Hematopoietic multipotent progenitor cell treated with erythropoietin and hydrocortisone succinate and interleukin-3 and kit ligand, for 6 days (in vitro differentiated cells): ENCODE measurements around the gene SLC39A11.
A peak's percentile ranks its signal among the peaks of the same experiment; 100 is the strongest.
"Not testable (repeated sequence)": the region's sequence is repeated elsewhere in the genome, so short reads cannot be mapped to it uniquely, and the experiment has no call there.

Experiments
- DNase-seq: peaks from one replicate; pipeline ENCODE4 v3.0.0-alpha.2; 2015

The SLC39A11 gene

GRCh38 chr17:72999474-72999873, 93.0 kb downstream of the SLC39A11 start:
- DNase-seq, result not testable (repeated sequence)

GRCh38 chr17:72998343-72998742, 94.1 kb downstream of the SLC39A11 start:
- DNase-seq, result no peak

- peak; percentile 42 for DNase-seq
Measured at GRCh38 chr17:72997559-72997958, 94.9 kb downstream of the SLC39A11 start.

- DNase-seq, result no peak
Measured at GRCh38 chr17:72996791-72997190, 95.7 kb downstream of the SLC39A11 start.

DNA sequence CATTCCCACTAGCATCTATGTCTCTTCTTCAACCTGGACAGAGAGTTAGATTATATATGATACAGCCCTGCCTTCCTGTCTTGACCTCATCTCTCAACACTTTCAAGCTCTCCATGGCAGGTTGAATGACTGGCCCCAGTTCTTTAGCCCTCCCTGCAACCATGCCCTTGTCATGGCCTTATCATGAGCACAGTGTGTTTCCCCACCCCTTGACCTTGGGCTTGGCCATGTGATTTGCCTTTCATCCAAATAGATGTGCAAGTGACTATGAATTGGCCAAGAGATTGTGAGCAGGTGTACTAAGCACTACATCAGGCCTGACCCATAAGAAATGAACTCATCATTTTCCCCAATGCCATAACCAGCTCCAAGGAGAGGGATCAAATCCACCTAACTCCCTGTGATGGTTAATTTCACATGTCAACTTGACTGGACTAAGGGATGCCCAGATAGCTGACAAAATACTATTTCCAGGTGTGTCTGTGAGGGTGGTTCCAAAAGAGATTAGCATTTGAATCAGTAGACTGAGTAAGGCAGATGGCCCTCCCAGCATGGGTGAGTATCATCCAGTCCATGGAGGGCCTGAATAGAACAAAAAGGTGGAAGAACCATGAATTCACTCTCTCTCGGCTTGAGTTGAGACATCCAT, 97.4 kb downstream of the SLC39A11 start:
- DNase-seq, result peak; percentile 26

DNA sequence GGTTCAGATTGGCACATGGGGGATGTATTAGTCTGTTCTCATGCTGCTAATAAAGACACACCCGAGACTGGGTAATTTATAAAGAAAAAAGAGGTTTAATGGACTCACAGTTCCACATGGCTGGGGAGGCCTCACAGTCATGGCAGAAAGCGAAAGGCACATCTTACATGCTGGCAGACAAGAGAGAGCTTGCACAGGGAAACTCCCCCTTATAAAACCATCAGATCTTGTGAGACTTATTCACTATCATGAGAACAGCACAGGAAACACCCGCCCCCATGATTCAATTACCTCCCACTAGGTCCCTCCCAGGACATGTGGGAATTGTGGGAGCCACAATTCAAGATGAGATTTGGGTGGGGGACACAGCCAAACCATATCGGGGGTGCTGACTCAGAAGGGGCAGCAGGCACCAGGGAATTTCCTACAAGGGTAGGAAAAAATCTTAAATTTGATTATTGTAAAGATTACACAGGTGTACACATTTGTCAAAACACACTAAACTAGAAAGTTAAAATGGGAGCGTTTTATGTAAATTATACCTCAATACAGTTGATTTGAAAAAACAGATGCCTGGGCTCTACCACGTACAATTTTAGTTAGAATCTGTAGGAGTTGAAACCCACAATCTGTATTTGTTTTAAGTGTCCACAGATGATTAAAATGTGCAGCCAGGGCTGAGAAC, 99.6 kb downstream of the SLC39A11 start:
- DNase-seq, result peak; percentile 36

- DNase-seq, result no peak
Measured at GRCh38 chr17:72991651-72992050, 100.8 kb downstream of the SLC39A11 start.

DNA sequence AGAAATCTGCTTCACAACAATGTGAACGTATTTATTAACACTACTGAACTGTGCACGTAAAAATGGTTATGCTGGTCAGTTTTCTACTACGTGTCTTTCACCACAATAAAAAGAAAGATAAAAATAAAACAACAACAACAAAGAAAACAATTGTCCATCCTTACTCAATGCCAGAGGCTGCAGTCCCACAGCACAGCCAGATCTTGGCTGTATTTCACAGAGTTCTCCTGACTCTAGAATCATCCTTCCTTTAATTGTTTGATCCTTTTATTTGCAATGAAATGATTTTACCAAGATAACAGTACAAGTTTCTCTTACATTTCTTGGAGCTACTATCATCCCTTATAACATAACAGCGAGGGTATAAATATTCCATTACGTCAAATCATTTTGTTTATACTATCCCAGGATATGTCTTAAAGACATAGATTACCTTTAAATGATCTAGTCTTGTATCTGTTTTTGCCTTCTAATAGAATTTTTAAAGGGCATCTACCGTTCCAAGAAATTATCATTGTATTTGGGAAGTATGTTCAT, 103.3 kb downstream of the SLC39A11 start:
- DNase-seq, result no peak

- DNase-seq, result no peak
Measured at GRCh38 chr17:72988451-72988850, 104.0 kb downstream of the SLC39A11 start.

DNA sequence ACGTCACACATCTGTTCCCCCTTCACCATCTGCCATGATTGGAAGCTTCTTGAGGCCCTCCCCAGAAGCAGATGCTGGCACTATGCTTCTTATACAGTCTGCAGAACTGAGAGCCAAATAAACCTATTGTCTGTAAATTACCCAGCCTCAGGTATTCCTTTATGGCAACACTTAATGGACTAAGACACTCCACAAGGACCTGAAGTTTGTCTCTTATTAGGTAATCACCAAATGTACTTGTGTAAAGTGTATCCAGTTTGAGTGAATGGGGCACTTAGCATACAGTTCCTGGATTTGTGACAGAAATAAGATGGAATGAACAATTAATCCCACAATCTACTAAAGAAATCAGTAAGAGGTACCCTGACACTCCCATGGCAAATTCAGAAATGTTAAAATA, 105.3 kb downstream of the SLC39A11 start:
- no peak for DNase-seq

GRCh38 chr17:72985882-72986720, 106.4 kb downstream of the SLC39A11 start:
- peak; percentile 96 for DNase-seq

DNA sequence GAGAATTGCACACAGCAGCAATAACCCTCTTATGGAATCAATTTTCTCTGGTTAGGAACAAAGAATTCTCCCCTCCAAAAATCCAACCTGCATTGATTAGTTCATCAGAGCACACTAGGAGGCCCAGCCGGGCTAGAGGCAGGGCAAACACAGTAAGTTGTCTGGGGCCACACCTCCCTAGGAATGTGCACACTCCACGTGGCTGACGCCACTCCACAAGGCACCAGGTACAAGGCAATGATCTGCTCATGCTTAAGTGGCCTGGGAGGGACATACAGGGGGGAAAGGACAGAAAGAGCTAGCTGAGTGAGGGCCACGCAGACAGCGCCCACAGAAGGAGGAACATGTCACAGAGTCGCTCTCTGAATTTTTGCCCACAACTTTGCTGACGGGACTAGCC, 107.6 kb downstream of the SLC39A11 start:
- DNase-seq, result no peak

GRCh38 chr17:72984145-72984925, 108.2 kb downstream of the SLC39A11 start:
- DNase-seq, result no peak

DNA sequence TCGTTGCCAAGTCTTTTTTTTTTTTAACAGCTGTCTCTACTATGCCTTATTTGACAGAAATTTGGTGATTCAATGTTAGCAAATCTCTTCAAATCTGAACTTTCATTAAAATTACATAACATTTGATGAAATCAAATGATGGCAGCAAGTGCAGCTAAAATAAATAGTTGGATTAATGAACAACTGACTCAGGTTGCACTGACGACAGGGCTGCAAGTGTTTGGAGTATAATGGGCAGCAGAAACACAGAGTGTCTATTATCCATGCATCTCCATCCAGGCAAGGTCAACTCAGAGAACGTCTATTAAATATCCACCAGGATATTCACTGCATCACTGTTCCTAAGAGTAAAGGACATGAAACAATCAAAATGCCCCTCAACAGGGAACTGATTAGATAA, 109.8 kb downstream of the SLC39A11 start:
- no peak for DNase-seq

DNA sequence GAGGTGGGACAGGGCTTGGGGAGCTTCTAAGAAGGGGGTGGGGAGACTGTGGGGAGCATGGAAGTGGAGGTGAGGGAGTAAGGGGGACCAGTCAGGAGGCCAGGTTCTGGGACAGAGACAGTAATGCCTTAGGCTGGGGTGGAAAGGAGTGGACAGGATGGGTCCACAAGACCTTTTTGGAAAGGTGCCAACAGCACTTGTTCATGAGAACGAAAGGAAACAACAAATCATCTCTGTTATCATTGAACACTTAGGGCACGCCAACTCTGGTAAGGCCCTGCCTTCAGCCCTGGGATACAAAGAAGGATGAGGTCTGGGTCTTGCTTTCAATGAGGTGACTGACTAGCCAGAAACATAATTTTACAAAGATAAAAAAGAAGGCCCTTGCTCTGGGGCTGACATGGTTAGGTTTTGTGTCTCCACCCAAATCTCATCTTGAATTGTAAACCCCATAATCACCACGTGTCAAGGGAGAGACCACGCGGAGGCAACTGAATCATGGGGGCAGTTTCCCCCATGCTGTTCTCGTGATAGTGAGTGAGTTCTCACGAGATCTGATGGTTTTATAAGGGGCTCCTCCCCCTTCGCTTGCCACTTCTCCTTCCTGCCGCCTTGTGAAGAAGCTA, 113.8 kb downstream of the SLC39A11 start:
- DNase-seq, result peak; percentile 82

DNA sequence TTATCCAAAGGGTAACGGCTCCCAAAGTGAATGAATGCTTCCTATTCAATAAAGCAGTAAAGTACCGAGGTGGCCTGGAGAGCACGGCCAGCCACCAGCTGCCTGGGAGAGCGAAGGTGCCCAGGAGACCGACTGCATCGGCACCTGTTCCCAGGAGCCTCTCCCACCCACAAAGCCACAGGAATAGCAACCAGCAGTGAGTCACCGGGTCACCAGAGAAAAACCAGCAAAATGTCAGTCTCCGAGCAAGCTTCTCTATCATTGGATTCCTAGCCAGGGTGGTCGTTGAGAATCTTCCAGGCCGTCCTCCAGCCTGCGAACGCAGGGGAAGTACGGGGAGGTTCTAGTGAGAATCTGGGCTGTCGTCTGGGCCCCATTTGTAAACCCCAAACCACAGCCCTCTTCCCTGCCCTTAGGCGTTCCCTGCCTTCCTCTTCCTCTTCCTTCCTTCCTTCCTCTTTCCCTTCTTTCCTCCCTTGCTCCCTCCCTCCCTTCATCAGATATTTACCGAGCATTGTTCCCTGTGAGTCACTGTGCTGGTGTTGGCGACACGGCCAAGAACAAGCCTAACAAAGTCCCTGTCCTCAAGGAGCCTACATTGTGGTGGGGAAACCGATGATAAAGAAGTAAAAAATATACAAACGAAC, 114.6 kb downstream of the SLC39A11 start:
- DNase-seq, result no peak

GRCh38 chr17:72976971-72977770, 115.3 kb downstream of the SLC39A11 start:
- peak; percentile 31 for DNase-seq

DNA sequence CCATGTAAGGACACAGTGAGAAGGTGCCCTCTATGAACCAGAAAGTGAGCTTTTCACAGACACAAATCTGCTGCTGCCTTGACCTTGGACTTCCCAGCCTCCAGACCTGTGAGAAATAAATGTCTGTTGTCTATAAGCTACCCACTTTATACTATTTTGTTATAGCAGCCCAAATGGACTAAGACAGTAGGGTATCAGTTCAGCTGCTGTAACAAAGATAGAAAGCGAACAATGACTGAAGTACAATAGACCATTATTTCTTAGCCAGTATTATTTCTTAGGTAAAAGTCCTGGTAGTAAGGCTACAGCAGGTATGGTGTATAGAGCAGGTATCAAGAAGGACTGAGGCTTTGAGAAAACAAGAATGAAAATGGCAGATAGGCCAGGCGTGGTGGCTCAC, 117.0 kb downstream of the SLC39A11 start:
- DNase-seq, result no peak

- DNase-seq, result no peak
Measured at GRCh38 chr17:72974605-72975232, 117.8 kb downstream of the SLC39A11 start.

DNA sequence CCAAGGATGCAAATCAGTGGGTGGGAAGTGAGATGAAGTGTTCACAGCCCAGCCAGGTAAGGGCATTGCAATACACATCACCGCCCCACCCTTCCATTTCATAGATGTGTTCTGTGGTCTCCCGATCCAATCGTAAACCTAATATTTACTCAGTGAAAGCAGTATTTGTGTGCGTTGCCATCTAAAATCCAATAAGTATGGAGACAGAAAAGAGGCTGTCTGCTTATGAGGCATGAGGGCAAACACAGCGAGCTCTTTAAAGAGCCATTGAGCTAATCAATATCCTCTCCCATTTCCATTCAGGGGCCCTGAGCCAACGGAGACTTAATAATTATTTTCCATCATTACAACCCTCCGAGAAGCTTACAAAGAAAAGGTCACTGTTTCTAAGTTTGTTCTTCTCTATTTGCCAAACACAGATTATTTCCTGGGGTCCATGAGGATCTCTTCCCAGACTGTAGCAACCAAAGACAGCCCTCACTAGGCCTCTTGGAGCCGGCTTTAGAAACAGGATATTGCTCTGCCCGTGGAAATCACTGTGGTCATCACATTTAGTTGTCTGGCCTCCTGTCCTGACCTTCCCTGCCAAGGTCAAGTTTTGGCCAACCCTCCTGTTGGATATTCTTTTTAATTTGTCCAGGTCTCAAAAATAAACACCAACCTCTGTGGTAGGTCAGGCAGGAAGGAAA, 120.1 kb downstream of the SLC39A11 start:
- DNase-seq, result no peak
